Measurements from ENCODE around the gene PSG2.
"Not testable (repeated sequence)": the region's sequence is repeated elsewhere in the genome, so short reads cannot be mapped to it uniquely, and the experiment has no call there.

Gene PSG2

GRCh38 chr19:43105496-43105895 is 23.0 kb upstream of the PSG2 start:
- in situ Hi-C loops (cut with HindIII; ENCODE audit: low pct_ligation_motif_present, low sequenced_read_pairs), result no loop called here
- Histone ChIP-seq H3K36me3 (replicated peaks) (no peaks in the 10 kb centered on the region), H3K27ac (no peak overlapping the region)

DNA sequence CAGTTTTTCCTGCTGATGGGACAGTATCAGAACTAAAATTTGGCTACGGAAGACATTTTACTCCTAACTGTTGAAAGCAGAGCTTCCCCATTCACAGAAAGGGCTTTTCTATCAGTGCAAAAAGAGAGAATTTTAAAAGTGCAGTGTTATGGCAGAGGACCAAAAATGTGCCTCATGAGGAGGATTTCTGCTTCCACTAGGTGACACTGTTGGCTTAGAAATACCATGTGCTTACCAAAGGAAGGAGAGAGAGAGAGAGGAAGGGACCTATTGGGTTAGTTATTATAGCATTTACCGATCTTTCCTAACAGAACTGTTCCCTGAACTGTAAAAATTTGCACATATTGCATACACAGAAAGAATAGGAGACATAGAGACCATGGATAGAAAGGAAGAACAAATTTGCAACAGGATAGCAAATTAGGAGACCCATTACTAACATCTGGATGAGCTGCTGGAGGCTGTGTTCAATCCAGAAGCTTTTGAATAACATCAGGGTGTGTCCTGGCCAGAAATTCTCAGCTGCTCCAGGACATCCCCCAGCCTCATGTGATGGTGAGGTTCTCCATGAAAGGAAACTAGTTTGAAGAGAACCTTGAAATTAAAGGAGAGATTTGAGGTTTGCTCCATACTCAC is 21.8 kb upstream of the PSG2 start:
- in situ Hi-C loops (cut with HindIII; ENCODE audit: low pct_ligation_motif_present, low sequenced_read_pairs), result not testable (repeated sequence)
- peak; percentile 52 for DNase-seq

More at GRCh38 chr19:43105496-43105895, 23.0 kb upstream of the PSG2 start:
- no peaks in the 10 kb centered on the region for H3K27me3 ChIP-seq (replicated peaks)
- TF ChIP-seq, protein P1, sequence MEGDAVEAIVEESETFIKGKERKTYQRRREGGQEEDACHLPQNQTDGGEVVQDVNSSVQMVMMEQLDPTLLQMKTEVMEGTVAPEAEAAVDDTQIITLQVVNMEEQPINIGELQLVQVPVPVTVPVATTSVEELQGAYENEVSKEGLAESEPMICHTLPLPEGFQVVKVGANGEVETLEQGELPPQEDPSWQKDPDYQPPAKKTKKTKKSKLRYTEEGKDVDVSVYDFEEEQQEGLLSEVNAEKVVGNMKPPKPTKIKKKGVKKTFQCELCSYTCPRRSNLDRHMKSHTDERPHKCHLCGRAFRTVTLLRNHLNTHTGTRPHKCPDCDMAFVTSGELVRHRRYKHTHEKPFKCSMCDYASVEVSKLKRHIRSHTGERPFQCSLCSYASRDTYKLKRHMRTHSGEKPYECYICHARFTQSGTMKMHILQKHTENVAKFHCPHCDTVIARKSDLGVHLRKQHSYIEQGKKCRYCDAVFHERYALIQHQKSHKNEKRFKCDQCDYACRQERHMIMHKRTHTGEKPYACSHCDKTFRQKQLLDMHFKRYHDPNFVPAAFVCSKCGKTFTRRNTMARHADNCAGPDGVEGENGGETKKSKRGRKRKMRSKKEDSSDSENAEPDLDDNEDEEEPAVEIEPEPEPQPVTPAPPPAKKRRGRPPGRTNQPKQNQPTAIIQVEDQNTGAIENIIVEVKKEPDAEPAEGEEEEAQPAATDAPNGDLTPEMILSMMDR (IDR thresholded peaks at IDR 0.05; ENCODE audit: low read depth, low read length, missing control alignments), result no peak
- H3K4me3 ChIP-seq (ENCODE audit: low read depth, low read length), result no peak overlapping the region
- DNase-seq, result no peak

DNA sequence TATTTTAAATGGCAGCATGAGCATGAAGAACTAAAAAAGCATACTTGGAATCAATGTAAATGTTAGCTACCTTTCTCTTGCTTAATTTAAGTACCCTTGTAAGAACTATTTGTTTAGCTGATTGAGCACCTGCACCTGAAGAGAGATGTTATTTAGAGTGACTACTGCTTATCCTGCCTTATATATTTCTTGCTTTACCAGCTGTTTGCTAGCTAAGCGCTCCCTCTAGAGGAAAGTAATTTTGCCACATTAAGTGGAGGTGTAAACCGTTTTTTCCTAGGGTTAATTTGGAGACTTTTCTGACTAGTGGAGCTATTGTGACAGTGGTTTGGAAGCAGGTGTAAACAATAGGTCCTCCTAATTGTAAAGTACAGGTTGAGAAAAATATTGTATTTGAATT is 19.4 kb upstream of the PSG2 start:
- Histone ChIP-seq H3K27ac (no peak overlapping the region), H3K4me3 (ENCODE audit: low read depth, low read length) (no peak overlapping the region), H3K27me3 (replicated peaks) (no peaks in the 10 kb centered on the region), H3K36me3 (replicated peaks) (no peaks in the 10 kb centered on the region)
- in situ Hi-C loops (cut with HindIII; ENCODE audit: low pct_ligation_motif_present, low sequenced_read_pairs), result no loop called here
- TF ChIP-seq, protein P1 (IDR thresholded peaks at IDR 0.05; ENCODE audit: low read depth, low read length, missing control alignments), result no peak
- DNase-seq, result no peak

More for the DNA sequence above, 21.8 kb upstream of the PSG2 start:
- TF ChIP-seq, protein P1 (IDR thresholded peaks at IDR 0.05; ENCODE audit: low read depth, low read length, missing control alignments), result peak; percentile 41
- not testable (repeated sequence) for H3K4me3 ChIP-seq (ENCODE audit: low read depth, low read length); H3K27ac ChIP-seq; H3K27me3 ChIP-seq (replicated peaks); H3K36me3 ChIP-seq (replicated peaks)

DNA sequence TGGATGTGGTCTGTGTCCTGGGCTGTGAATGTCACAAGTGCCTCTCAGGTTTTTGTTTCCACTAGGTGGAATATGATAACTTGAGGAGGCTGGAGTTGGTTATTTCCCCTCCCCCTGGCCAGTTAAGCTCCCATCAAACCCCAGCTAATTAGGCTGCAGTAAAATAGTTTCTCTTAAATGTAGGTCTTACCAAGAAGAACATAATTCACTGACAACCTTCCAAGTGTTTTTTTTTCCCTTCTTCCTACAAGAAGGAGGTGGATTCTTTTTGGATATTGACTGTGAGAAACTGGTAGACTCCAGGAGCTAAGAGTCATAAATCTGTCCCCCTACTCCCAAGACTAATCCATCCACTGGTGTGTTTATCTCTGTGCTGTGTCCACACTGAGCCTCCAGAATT is 15.9 kb upstream of the PSG2 start:
- in situ Hi-C loops (cut with HindIII; ENCODE audit: low pct_ligation_motif_present, low sequenced_read_pairs); H3K4me3 ChIP-seq (ENCODE audit: low read depth, low read length); H3K27ac ChIP-seq; H3K27me3 ChIP-seq (replicated peaks); DNase-seq; H3K36me3 ChIP-seq (replicated peaks): not testable (repeated sequence)

- H3K27ac ChIP-seq; in situ Hi-C loops (cut with HindIII; ENCODE audit: low pct_ligation_motif_present, low sequenced_read_pairs); H3K27me3 ChIP-seq (replicated peaks); H3K4me3 ChIP-seq (ENCODE audit: low read depth, low read length); H3K36me3 ChIP-seq (replicated peaks): not testable (repeated sequence)
- peak; percentile 75 for DNase-seq
- TF ChIP-seq, protein P1 (IDR thresholded peaks at IDR 0.05; ENCODE audit: low read depth, low read length, missing control alignments), result peak; percentile 58
Measured at GRCh38 chr19:43087702-43088340, 5.3 kb upstream of the PSG2 start.

GRCh38 chr19:43085796-43086530 is 3.5 kb upstream of the PSG2 start:
- in situ Hi-C loops (cut with HindIII; ENCODE audit: low pct_ligation_motif_present, low sequenced_read_pairs); DNase-seq; H3K27me3 ChIP-seq (replicated peaks); H3K27ac ChIP-seq; H3K36me3 ChIP-seq (replicated peaks); H3K4me3 ChIP-seq (ENCODE audit: low read depth, low read length): not testable (repeated sequence)

Data from brain microvascular endothelial cell (primary cell).